Stimulated activated CD8-positive, alpha-beta memory T cell treated with anti-CD3 and anti-CD28 coated beads, Interleukin-7, amount 100 ng/mL, for 4 hours (primary cell): ENCODE results near the gene KRTAP4-7.
"Not testable (repeated sequence)": the region's sequence is repeated elsewhere in the genome, so short reads cannot be mapped to it uniquely, and the experiment has no call there.

ENCODE experiments used
- DNase-seq, 2 donors: peaks; one replicate each; pipeline ENCODE4 v3.0.0-alpha.2; 2020; ENCODE audit warnings: low read depth in 2 of 2

KRTAP4-7 gene

GRCh38 chr17:41108728-41109386 lies 24.9 kb downstream of the KRTAP4-7 start:
- DNase-seq, result not testable (repeated sequence)

- DNase-seq, result no peak
These were observed 27.4 kb downstream of the KRTAP4-7 start for GRCh38 chr17:41111151-41111885.

- DNase-seq, result no peak
These were observed 32.3 kb downstream of the KRTAP4-7 start for GRCh38 chr17:41116297-41116696.

GRCh38 chr17:41117846-41118386 lies 34.0 kb downstream of the KRTAP4-7 start, which contains the start of gene KRTAP4-11:
Gene KRTAP4-11, minus strand, starts transcription at chr17:41118373. Its CDS starts 58 bp downstream, at chr17:41118315.
- not testable (repeated sequence) for DNase-seq

- no peak for DNase-seq
These were observed 34.8 kb downstream of the KRTAP4-7 start for GRCh38 chr17:41118721-41119120.

GRCh38 chr17:41119696-41120690 lies 36.0 kb downstream of the KRTAP4-7 start:
- DNase-seq, result not testable (repeated sequence)

GRCh38 chr17:41121742-41122141 lies 37.8 kb downstream of the KRTAP4-7 start:
- no peak for DNase-seq

- not testable (repeated sequence) for DNase-seq
These were observed 39.5 kb downstream of the KRTAP4-7 start for GRCh38 chr17:41123292-41123990.

- not testable (repeated sequence) for DNase-seq
These were observed 40.0 kb downstream of the KRTAP4-7 start, which contains the start of gene KRTAP4-12 for GRCh38 chr17:41123991-41124371. Gene KRTAP4-12, minus strand, starts transcription at chr17:41124182. Its CDS starts 60 bp downstream, at chr17:41124122.

- no peak for DNase-seq
These were observed 41.1 kb downstream of the KRTAP4-7 start for GRCh38 chr17:41125064-41125463.

- DNase-seq, result no peak
These were observed 42.5 kb downstream of the KRTAP4-7 start for GRCh38 chr17:41126412-41126811.

GRCh38 chr17:41127371-41127770 lies 43.4 kb downstream of the KRTAP4-7 start:
- DNase-seq, result no peak

- no peak for DNase-seq
These were observed 48.0 kb downstream of the KRTAP4-7 start for GRCh38 chr17:41131979-41132378.

GRCh38 chr17:41133880-41134735 lies 50.2 kb downstream of the KRTAP4-7 start:
- no peak for DNase-seq
